CD4-positive, alpha-beta T cell treated with Interleukin-6 for 4 hours (primary cell): ENCODE measurements around the gene FAM184B.

ENCODE experiments used
- DNase-seq: peaks from one replicate; pipeline ENCODE4 v3.0.0-alpha.2; 2020; ENCODE audit warnings: mixed read lengths

FAM184B gene

GRCh38 chr4:17781300-17782287 lies at the start of gene FAM184B:
Gene FAM184B, minus strand, starts transcription at chr4:17781621. Its CDS starts 322 bp downstream, at chr4:17781299.
- DNase-seq, result no peak

GRCh38 chr4:17823871-17824669 lies 42.6 kb upstream of the FAM184B start:
- no peak for DNase-seq

GRCh38 chr4:17817027-17817426 lies 35.6 kb upstream of the FAM184B start:
- no peak for DNase-seq

GRCh38 chr4:17816142-17816541 lies 34.7 kb upstream of the FAM184B start:
- no peak for DNase-seq

- no peak for DNase-seq
Observed at GRCh38 chr4:17814140-17814539, 32.7 kb upstream of the FAM184B start.

- no peak for DNase-seq
Observed at GRCh38 chr4:17812801-17813200, 31.4 kb upstream of the FAM184B start.

GRCh38 chr4:17812125-17812524 lies 30.7 kb upstream of the FAM184B start:
- DNase-seq, result no peak

- DNase-seq, result no peak
Observed at GRCh38 chr4:17811078-17811603, 29.7 kb upstream of the FAM184B start.

- DNase-seq, result peak; percentile 99
Observed at GRCh38 chr4:17810260-17811077, 29.0 kb upstream of the FAM184B start, which contains the start of the genes DCAF16 and NCAPG. Gene DCAF16, minus strand, starts transcription at chr4:17810757. Its CDS starts 6,616 bp downstream, at chr4:17804141. Gene NCAPG, plus strand, starts transcription at chr4:17810979. Its CDS starts 99 bp downstream, at chr4:17811078.

GRCh38 chr4:17809667-17810066 lies 28.2 kb upstream of the FAM184B start:
- DNase-seq, result no peak

GRCh38 chr4:17807446-17807845 lies 26.0 kb upstream of the FAM184B start:
- DNase-seq, result no peak

- DNase-seq, result no peak
Observed at GRCh38 chr4:17805580-17806155, 24.2 kb upstream of the FAM184B start.

GRCh38 chr4:17797808-17798207 lies 16.4 kb upstream of the FAM184B start:
- DNase-seq, result no peak

- DNase-seq, result no peak
Observed at GRCh38 chr4:17794730-17795129, 13.3 kb upstream of the FAM184B start.

GRCh38 chr4:17788956-17789355 lies 7.5 kb upstream of the FAM184B start:
- no peak for DNase-seq

- DNase-seq, result no peak
Observed at GRCh38 chr4:17787315-17787714, 5.9 kb upstream of the FAM184B start.

GRCh38 chr4:17786567-17786966 lies 5.1 kb upstream of the FAM184B start:
- no peak for DNase-seq

GRCh38 chr4:17785858-17786257 lies 4.4 kb upstream of the FAM184B start:
- DNase-seq, result no peak

GRCh38 chr4:17780501-17781299 lies 721 bp downstream of the FAM184B start:
- DNase-seq, result no peak

GRCh38 chr4:17778431-17778830 lies 3.0 kb downstream of the FAM184B start:
- DNase-seq, result no peak

GRCh38 chr4:17773135-17773698 lies 8.2 kb downstream of the FAM184B start:
- no peak for DNase-seq
